Naive B cell (primary cell): ENCODE data around the gene RIC8B. TPM values are rescaled to one million over a fixed set of nuclear protein-coding genes. Genes with fewer than 3 reads are reported as not detected.

ENCODE experiments used
- ATAC-seq, 2 donors: fragments of 150-1000 bp; cut with Tn5 transposase; 2 replicates each; pipeline ENCODE4 v1.10.0; 2021; ENCODE audit warnings: low read depth in 2 of 2, mild to moderate bottlenecking in 2 of 2, moderate library complexity in 2 of 2
- DNase-seq: peaks from one replicate; pipeline ENCODE4 v3.0.0; 2022
- H3K27ac Mint-ChIP-seq, 6 donors: one replicate each; pipeline ENCODE4 v1.8.0; 2020 to 2022; ENCODE audit warnings: mild to moderate bottlenecking in 6 of 6, mixed read lengths in 6 of 6, moderate library complexity in 5 of 6, inconsistent platforms in 2 of 6
- H3K27me3 Mint-ChIP-seq, 3 donors: one replicate each; pipeline ENCODE4 v1.8.0; 2021 to 2022; ENCODE audit warnings: mixed read lengths in 3 of 3, mild to moderate bottlenecking in 1 of 3
- H3K36me3 Mint-ChIP-seq, 2 donors: one replicate each; pipeline ENCODE4 v1.8.0; 2020 to 2022; ENCODE audit warnings: mixed read lengths in 2 of 2, inconsistent platforms in 1 of 2, mild to moderate bottlenecking in 1 of 2
- H3K4me1 Mint-ChIP-seq, 3 donors: one replicate each; pipeline ENCODE4 v1.8.0; 2020 to 2022; ENCODE audit warnings: mixed read lengths in 3 of 3, inconsistent platforms in 1 of 3, mild to moderate bottlenecking in 1 of 3, moderate library complexity in 1 of 3
- H3K4me3 Mint-ChIP-seq, 8 donors: one replicate each; pipeline ENCODE4 v1.8.0; 2020 to 2022; ENCODE audit warnings: mild to moderate bottlenecking in 8 of 8, mixed read lengths in 8 of 8, moderate library complexity in 8 of 8, inconsistent platforms in 2 of 8
- H3K9me3 Mint-ChIP-seq, 7 donors: one replicate each; pipeline ENCODE4 v1.8.0; 2020 to 2022; ENCODE audit warnings: mixed read lengths in 7 of 7, mild to moderate bottlenecking in 5 of 7, inconsistent platforms in 2 of 7, moderate library complexity in 1 of 7
- polyA plus RNA-seq, 6 donors: library from polyadenylated mRNA; unstranded; fragments of 300-500 nt; fragmentation: Illumina TruSeq; gene quantifications; one replicate each; pipeline ENCODE4 v1.2.3, GENCODE V29; 2021; ENCODE audit warnings: low read depth in 6 of 6

RIC8B gene
- polyA plus RNA-seq, 6 donors from 2014 or later: 0.72 to 1.2 (median 0.78) TPM; not detected in 1

- Mint-ChIP-seq H3K4me3 (no peak overlapping the region), H3K36me3 (no peaks in the 10 kb centered on the region), H3K27ac (no peak overlapping the region), H3K27me3 (peaks cover 80 to 93% (median 91%) of the 10 kb centered on the region in 3 donors), H3K9me3 (peaks cover 0 to 4% (median 2%) of the 10 kb centered on the region in 7 donors), H3K4me1 (no peaks in the 10 kb centered on the region)
- ATAC-seq (no peak), DNase-seq (no peak)
These were observed 119.0 kb downstream of the RIC8B start for GRCh38 chr12:106893451-106893850.

- no peak for ATAC-seq
- Mint-ChIP-seq H3K4me1 (no peaks in the 10 kb centered on the region), H3K4me3 (no peak overlapping the region), H3K27me3 (peaks cover 87 to 96% (median 94%) of the 10 kb centered on the region in 3 donors), H3K9me3 (peaks cover 0 to 4% (median 2%) of the 10 kb centered on the region in 7 donors), H3K27ac (no peak overlapping the region), H3K36me3 (no peaks in the 10 kb centered on the region)
- DNase-seq: no peak
These were observed 120.3 kb downstream of the RIC8B start for GRCh38 chr12:106894774-106895173.

- Mint-ChIP-seq H3K9me3 (peaks cover 0 to 4% (median 2%) of the 10 kb centered on the region in 7 donors), H3K4me3 (no peak overlapping the region), H3K27ac (no peak overlapping the region), H3K36me3 (no peaks in the 10 kb centered on the region), H3K27me3 (peaks cover 84 to 96% (median 94%) of the 10 kb centered on the region in 3 donors), H3K4me1 (no peaks in the 10 kb centered on the region)
- DNase-seq (no peak), ATAC-seq (no peak)
These were observed 122.1 kb downstream of the RIC8B start for GRCh38 chr12:106896603-106897002.

DNA sequence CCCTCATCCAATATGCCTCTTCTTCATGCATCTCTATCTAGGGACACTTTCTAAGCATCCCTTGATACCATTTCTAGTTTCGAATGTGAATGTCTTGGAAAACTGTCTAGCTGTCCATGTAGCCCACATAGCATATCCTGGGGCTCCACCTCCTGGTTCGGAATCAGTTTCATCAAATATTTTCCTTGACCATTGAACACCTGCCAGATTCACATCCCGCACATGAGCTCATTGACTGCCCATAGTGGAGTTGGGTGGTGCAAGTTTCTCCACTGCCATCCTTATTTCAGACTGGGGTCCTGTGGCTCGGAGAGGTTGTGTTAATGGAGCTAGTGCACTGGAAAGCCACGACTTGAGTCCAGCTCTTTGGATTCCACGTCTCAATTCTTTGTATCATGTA, 122.6 kb downstream of the RIC8B start:
- H3K4me3 Mint-ChIP-seq: no peak overlapping the region
- H3K9me3 Mint-ChIP-seq: peaks cover 0 to 4% (median 2%) of the 10 kb centered on the region in 7 donors
- H3K4me1 Mint-ChIP-seq: no peaks in the 10 kb centered on the region
- H3K36me3 Mint-ChIP-seq: no peaks in the 10 kb centered on the region
- no peak for ATAC-seq
- no peak overlapping the region for H3K27ac Mint-ChIP-seq
- peaks cover 84 to 96% (median 94%) of the 10 kb centered on the region in 3 donors for H3K27me3 Mint-ChIP-seq
- DNase-seq: no peak

DNA sequence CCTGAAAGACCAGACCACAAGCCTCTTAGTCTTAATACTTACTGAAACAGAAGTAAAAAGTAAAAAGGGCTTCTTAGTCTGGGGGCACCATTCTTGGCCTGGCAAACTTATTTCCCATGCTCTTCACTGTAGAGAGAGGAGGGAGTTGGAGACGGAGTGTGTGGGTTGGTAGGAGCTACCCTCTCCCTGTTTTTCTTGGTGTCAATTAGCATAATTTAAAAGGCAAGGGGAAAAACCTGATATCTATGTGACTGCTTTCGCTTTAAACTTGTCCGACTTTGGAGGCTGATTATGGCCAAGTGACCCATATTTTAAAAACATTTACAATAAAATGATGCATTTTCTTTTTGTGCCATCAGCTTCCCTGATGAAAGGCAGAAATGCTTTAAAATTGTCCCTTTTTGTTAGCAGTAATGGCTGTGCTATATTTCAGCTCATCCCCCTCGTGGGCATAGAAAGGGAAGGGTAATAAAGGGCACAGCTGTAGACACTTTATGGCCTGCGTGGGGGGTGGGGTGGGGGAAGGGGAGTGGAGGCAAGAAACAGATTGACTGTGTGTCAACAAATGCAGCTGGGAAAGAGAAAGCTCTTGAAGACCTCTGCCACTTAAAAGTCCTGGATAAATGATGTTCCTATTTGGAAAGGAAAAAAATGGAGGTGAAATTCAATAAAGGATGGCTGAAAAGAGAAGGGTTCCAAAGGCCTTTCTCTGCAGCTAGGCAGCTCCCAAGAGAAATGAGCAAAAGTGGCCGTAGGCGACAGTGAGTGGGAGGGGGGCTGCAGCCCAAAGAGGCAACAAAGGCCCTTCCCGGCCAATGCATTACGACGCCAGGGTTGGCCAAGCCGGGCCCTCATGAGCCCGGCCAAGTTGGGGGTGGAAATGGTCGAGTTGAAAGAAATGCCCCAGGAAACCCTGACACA, 123.8 kb downstream of the RIC8B start:
- no peak overlapping the region for H3K27ac Mint-ChIP-seq
- H3K36me3 Mint-ChIP-seq: no peaks in the 10 kb centered on the region
- no peak overlapping the region for H3K4me3 Mint-ChIP-seq
- ATAC-seq (no peak), DNase-seq (no peak)
- H3K27me3 Mint-ChIP-seq: peaks cover 84 to 96% (median 94%) of the 10 kb centered on the region in 3 donors
- H3K9me3 Mint-ChIP-seq: peaks cover 0 to 3% (median 0%) of the 10 kb centered on the region in 7 donors
- H3K4me1 Mint-ChIP-seq: peaks cover 0 to 4% (median 2%) of the 10 kb centered on the region in 3 donors

GRCh38 chr12:106900554-106900953, 126.1 kb downstream of the RIC8B start:
- Mint-ChIP-seq H3K36me3 (no peaks in the 10 kb centered on the region), H3K27ac (no peak overlapping the region), H3K9me3 (peaks cover 0 to 3% (median 2%) of the 10 kb centered on the region in 7 donors), H3K4me1 (peaks cover 0 to 8% (median 5%) of the 10 kb centered on the region in 3 donors), H3K4me3 (peak overlapping the region in 1 of 8 donors; percentile 27), H3K27me3 (peaks cover 88 to 94% (median 93%) of the 10 kb centered on the region in 3 donors)
- no peak for DNase-seq
- no peak for ATAC-seq

GRCh38 chr12:106901276-106901675, 126.8 kb downstream of the RIC8B start:
- peaks cover 0 to 8% (median 5%) of the 10 kb centered on the region in 3 donors for H3K4me1 Mint-ChIP-seq
- no peak overlapping the region for H3K4me3 Mint-ChIP-seq
- no peaks in the 10 kb centered on the region for H3K36me3 Mint-ChIP-seq
- peaks cover 87 to 93% (median 90%) of the 10 kb centered on the region in 3 donors for H3K27me3 Mint-ChIP-seq
- no peak for ATAC-seq
- DNase-seq: no peak
- H3K9me3 Mint-ChIP-seq: peaks cover 0 to 2% (median 0%) of the 10 kb centered on the region in 7 donors
- no peak overlapping the region for H3K27ac Mint-ChIP-seq

- Mint-ChIP-seq H3K9me3 (peaks cover 0 to 7% (median 0%) of the 10 kb centered on the region in 7 donors), H3K27ac (no peak overlapping the region), H3K27me3 (peaks cover 90 to 95% (median 90%) of the 10 kb centered on the region in 3 donors), H3K4me3 (no peak overlapping the region), H3K36me3 (peaks cover 0 to 5% of the 10 kb centered on the region in 2 donors), H3K4me1 (peaks cover 0 to 11% (median 5%) of the 10 kb centered on the region in 3 donors)
- ATAC-seq: no peak
- DNase-seq: no peak
These were observed 127.6 kb downstream of the RIC8B start for GRCh38 chr12:106902053-106902452.

- ATAC-seq (peak; percentile 71 to 74), DNase-seq (no peak)
- H3K9me3 Mint-ChIP-seq: peaks cover 0 to 11% (median 0%) of the 10 kb centered on the region in 7 donors
- H3K27me3 Mint-ChIP-seq: peaks cover 88 to 95% (median 90%) of the 10 kb centered on the region in 3 donors
- H3K4me1 Mint-ChIP-seq: peaks cover 5 to 16% (median 9%) of the 10 kb centered on the region in 3 donors
- peak overlapping the region in 2 of 8 donors; percentile 17 to 55 for H3K4me3 Mint-ChIP-seq
- H3K27ac Mint-ChIP-seq: no peak overlapping the region
- peaks cover 3 to 13% of the 10 kb centered on the region in 2 donors for H3K36me3 Mint-ChIP-seq
These were observed 128.9 kb downstream of the RIC8B start for GRCh38 chr12:106903241-106903945.

- DNase-seq (no peak), ATAC-seq (no peak)
- peaks cover 3 to 13% of the 10 kb centered on the region in 2 donors for H3K36me3 Mint-ChIP-seq
- no peak overlapping the region for H3K27ac Mint-ChIP-seq
- peaks cover 0 to 11% (median 2%) of the 10 kb centered on the region in 7 donors for H3K9me3 Mint-ChIP-seq
- H3K4me1 Mint-ChIP-seq: peaks cover 11 to 25% (median 22%) of the 10 kb centered on the region in 3 donors
- H3K27me3 Mint-ChIP-seq: peaks cover 72 to 89% (median 86%) of the 10 kb centered on the region in 3 donors
- no peak overlapping the region for H3K4me3 Mint-ChIP-seq
These were observed 132.2 kb downstream of the RIC8B start for GRCh38 chr12:106906715-106907114.

DNA sequence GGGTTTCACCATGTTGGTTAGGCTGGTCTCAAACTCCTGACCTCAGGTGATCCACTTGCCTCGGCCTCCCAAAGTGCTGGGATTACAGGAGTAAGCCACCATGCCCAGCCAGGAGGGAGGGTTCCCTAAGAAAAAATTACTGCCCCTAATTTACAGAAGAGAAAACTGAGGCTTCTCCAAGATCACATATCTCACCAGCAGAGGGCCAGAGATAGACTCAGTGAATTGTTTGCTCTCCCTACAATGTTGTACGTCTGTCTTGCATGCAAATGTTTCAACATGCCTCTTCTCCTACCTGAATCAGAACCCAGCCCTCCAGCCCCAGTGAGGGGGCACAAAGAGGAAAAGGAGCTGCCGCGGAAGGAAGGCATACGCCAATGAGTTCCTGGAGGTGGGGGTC, 132.9 kb downstream of the RIC8B start:
- Mint-ChIP-seq H3K9me3 (peaks cover 0 to 11% (median 2%) of the 10 kb centered on the region in 7 donors), H3K27ac (peak overlapping the region in 1 of 6 donors; percentile 86)

DNA sequence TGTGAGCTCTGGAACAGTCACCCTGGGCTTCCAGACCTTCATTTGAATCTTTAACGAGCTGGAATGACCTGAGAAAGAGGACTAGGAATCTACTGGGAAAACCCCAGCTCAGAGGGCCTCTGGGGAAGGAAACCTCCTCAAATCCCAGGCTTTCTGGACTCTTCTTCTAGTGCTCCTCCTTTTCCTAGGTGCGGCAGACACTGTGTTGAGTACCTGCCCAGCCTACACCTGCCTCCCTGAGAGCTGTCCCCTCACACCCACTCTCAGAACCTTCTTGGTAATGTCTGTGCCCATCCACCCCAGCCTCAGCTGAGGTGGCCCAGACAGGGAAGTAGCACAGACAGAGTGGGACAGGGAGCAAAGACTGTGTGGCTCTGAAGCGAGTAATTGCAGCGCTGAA, 133.4 kb downstream of the RIC8B start:
- peak in 1 of 2 donors; percentile 21 for ATAC-seq
- H3K4me3 Mint-ChIP-seq: no peak overlapping the region

More for the DNA sequence above, 132.9 kb downstream of the RIC8B start:
- Mint-ChIP-seq H3K4me3 (no peak overlapping the region), H3K36me3 (peaks cover 3 to 13% of the 10 kb centered on the region in 2 donors), H3K27me3 (peaks cover 72 to 89% (median 84%) of the 10 kb centered on the region in 3 donors), H3K4me1 (peaks cover 11 to 25% (median 22%) of the 10 kb centered on the region in 3 donors)
- DNase-seq: no peak
- no peak for ATAC-seq

DNA sequence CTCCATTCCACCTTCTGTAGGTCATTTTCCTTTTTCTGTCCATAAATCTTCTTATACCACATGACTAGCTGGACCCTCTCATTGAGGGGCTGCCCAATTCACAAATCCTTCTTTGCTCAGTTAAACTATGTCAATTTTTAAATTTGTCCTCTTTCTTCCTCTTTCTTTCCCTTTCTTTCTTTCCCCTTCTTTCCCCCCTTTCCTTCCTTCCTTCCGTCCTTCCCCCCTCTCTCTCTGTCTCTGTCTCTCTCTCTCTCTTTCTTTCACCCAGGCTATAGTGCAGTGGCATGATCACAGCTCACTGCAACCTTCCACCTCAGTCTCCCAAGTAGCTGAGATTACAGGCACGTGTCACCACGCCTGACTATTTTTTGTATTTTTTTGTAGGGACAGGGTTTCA, 134.1 kb downstream of the RIC8B start:
- peaks cover 72 to 89% (median 84%) of the 10 kb centered on the region in 3 donors for H3K27me3 Mint-ChIP-seq

More for the DNA sequence above, 133.4 kb downstream of the RIC8B start:
- peaks cover 72 to 89% (median 84%) of the 10 kb centered on the region in 3 donors for H3K27me3 Mint-ChIP-seq
- peaks cover 0 to 11% (median 2%) of the 10 kb centered on the region in 7 donors for H3K9me3 Mint-ChIP-seq
- H3K36me3 Mint-ChIP-seq: peaks cover 3 to 13% of the 10 kb centered on the region in 2 donors
- peak overlapping the region in 1 of 6 donors; percentile 86 for H3K27ac Mint-ChIP-seq
- no peak for DNase-seq
- H3K4me1 Mint-ChIP-seq: peaks cover 11 to 25% (median 22%) of the 10 kb centered on the region in 3 donors

More for the DNA sequence above, 134.1 kb downstream of the RIC8B start:
- peaks cover 11 to 18% (median 18%) of the 10 kb centered on the region in 3 donors for H3K4me1 Mint-ChIP-seq
- DNase-seq (no peak), ATAC-seq (no peak)
- H3K4me3 Mint-ChIP-seq: no peak overlapping the region
- H3K27ac Mint-ChIP-seq: no peak overlapping the region
- peaks cover 0 to 11% (median 2%) of the 10 kb centered on the region in 7 donors for H3K9me3 Mint-ChIP-seq
- peaks cover 3 to 13% of the 10 kb centered on the region in 2 donors for H3K36me3 Mint-ChIP-seq
